Measurements from ENCODE around the gene CACNG5.

Gene CACNG5

GRCh38 chr17:66842505-66842904 lies 7.6 kb downstream of the CACNG5 start:
- DNase-seq (ENCODE audit: low read depth) = no peak
- no peak overlapping the region for H3K4me3 ChIP-seq (ENCODE audit: control insufficient read depth, low read depth, low read length)
- TF ChIP-seq, protein P1, sequence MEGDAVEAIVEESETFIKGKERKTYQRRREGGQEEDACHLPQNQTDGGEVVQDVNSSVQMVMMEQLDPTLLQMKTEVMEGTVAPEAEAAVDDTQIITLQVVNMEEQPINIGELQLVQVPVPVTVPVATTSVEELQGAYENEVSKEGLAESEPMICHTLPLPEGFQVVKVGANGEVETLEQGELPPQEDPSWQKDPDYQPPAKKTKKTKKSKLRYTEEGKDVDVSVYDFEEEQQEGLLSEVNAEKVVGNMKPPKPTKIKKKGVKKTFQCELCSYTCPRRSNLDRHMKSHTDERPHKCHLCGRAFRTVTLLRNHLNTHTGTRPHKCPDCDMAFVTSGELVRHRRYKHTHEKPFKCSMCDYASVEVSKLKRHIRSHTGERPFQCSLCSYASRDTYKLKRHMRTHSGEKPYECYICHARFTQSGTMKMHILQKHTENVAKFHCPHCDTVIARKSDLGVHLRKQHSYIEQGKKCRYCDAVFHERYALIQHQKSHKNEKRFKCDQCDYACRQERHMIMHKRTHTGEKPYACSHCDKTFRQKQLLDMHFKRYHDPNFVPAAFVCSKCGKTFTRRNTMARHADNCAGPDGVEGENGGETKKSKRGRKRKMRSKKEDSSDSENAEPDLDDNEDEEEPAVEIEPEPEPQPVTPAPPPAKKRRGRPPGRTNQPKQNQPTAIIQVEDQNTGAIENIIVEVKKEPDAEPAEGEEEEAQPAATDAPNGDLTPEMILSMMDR (conservative IDR thresholded peaks at IDR 0.05; ENCODE audit: control insufficient read depth, insufficient read depth, low read depth, low read length) = no peak

DNA sequence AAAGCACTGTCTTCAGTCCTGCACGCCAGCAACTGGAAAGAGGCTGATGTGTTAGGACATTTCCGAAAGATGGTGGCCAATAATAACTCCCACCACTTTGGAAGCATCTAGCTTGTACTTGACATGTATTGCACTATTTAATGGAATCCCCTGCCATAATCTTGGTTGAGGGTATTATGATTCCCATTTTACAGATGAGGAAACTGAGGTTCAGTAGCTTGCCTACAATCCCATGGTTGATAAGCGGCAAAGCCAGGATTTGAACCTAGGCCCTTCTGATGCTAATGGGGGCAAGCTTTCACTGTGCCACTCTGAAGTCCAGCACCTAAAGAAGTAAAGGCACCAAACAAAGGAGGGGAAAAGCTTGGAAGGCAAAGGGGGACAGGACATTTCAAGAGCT lies 8.0 kb downstream of the CACNG5 start:
- no peak overlapping the region for H3K4me3 ChIP-seq (ENCODE audit: control insufficient read depth, low read depth, low read length)
- no peak for DNase-seq (ENCODE audit: low read depth)
- TF ChIP-seq, protein P1 (conservative IDR thresholded peaks at IDR 0.05; ENCODE audit: control insufficient read depth, insufficient read depth, low read depth, low read length) = no peak

GRCh38 chr17:66843627-66844026 lies 8.7 kb downstream of the CACNG5 start:
- no peak overlapping the region for H3K4me3 ChIP-seq (ENCODE audit: control insufficient read depth, low read depth, low read length)
- DNase-seq (ENCODE audit: low read depth) = no peak
- TF ChIP-seq, protein P1 (conservative IDR thresholded peaks at IDR 0.05; ENCODE audit: control insufficient read depth, insufficient read depth, low read depth, low read length) = no peak

DNA sequence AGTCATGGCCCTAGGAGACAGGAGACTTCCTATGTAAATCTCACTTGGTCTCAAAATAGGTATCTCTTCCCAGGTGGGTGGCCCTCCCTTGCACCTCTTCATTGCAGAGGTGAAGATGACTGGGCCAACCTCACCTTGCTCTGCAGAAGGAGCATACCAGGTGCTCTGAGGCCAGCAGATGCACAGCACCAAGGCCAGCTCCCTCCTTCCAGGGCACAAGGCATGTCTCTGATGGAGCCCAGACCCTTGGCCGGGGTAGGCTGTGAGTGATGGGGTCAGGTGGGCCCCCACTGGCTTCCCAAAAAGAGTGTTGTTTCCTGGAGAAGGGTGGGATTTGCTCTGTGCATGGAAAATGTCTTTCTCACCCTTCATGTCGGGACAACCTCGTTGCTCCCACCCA lies 12.8 kb downstream of the CACNG5 start:
- TF ChIP-seq, protein P1 (conservative IDR thresholded peaks at IDR 0.05; ENCODE audit: control insufficient read depth, insufficient read depth, low read depth, low read length) = no peak
- no peak for DNase-seq (ENCODE audit: low read depth)
- H3K4me3 ChIP-seq (ENCODE audit: control insufficient read depth, low read depth, low read length) = no peak overlapping the region

DNA sequence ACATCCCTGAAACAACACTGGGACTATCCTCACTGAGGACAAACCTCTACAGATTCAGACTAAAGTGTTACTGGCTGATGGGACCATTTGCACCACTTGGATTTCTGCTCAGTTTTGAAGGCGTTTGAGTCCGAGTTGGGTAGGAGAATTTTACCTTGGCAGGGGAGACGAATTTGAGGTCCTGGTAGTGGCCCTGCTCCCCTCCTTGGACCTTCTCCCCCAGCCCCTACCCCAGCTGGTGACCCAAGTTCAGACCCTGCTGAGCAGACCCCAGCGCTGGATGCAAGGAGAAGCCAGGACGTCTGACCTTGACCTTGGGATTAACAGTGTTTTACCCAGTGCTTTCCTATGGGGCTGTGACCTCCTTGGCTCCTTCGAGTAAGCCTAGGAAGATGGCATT lies 13.6 kb downstream of the CACNG5 start:
- TF ChIP-seq, protein P1 (conservative IDR thresholded peaks at IDR 0.05; ENCODE audit: control insufficient read depth, insufficient read depth, low read depth, low read length) = no peak
- H3K4me3 ChIP-seq (ENCODE audit: control insufficient read depth, low read depth, low read length) = no peak overlapping the region
- no peak for DNase-seq (ENCODE audit: low read depth)

DNA sequence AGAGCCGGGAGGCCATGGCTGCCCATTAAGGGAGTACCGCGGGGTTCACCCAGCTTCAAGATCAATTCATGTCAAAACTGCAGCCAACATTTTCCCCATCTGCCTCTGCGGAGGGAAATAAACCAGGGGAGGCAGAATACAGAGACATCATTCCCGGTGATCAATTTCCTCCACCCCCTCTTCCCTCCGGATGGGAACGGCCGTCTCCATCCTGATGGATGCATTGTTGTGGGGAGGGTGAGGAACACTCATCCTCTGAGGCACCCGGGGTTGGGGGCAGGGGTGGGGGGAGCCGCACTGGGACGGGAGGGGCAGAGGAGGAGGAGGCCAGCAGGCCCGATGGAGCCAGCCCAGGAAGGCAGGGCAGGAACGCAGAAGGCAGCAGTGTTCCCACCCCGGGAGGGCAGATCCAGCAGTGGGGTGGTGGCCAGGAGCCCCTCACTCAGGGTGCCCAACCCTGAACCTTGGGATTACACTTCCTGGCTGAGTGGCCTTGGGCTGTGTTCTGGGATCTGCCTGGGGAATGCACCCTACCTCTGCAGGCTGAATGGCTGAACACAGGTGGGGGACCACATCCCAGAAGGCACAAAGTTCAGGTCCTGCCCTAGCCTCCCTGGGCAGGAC lies 14.2 kb downstream of the CACNG5 start:
- DNase-seq (ENCODE audit: low read depth) = no peak
- TF ChIP-seq, protein P1 (conservative IDR thresholded peaks at IDR 0.05; ENCODE audit: control insufficient read depth, insufficient read depth, low read depth, low read length) = no peak
- H3K4me3 ChIP-seq (ENCODE audit: control insufficient read depth, low read depth, low read length) = no peak overlapping the region
